Measurements from ENCODE around the gene SLCO6A1.
"Not testable (repeated sequence)": the region's sequence is repeated elsewhere in the genome, so short reads cannot be mapped to it uniquely, and the experiment has no call there.

SLCO6A1 gene

GRCh38 chr5:102498271-102499034 is at the start of gene SLCO6A1:
Gene SLCO6A1, minus strand, starts transcription at chr5:102499001. Its CDS starts 157 bp downstream, at chr5:102498844.
- DNase-seq (ENCODE audit: low spot score), result no peak

- DNase-seq (ENCODE audit: low spot score), result no peak
Measured at GRCh38 chr5:102547141-102548035, 48.6 kb upstream of the SLCO6A1 start.

DNA sequence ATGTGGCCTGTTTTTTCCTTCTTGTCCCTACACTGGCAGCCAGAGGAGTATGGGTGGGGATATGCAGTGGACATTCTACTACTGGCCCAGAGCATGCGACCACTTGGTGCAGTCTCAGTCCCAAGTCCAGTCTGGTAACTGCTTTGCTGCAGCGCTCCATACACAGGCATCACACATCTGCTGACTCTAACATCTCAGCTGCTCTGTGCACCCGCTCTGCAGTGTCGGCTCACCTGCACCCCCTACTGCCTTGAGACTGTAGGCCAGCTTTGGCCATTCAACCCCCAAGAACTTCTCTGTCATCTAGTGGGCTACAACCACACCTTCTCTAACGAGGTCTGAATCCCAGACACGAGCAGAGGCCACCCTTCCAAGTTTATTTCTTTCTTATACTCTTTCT is 46.4 kb upstream of the SLCO6A1 start:
- no peak for DNase-seq (ENCODE audit: low spot score)

DNA sequence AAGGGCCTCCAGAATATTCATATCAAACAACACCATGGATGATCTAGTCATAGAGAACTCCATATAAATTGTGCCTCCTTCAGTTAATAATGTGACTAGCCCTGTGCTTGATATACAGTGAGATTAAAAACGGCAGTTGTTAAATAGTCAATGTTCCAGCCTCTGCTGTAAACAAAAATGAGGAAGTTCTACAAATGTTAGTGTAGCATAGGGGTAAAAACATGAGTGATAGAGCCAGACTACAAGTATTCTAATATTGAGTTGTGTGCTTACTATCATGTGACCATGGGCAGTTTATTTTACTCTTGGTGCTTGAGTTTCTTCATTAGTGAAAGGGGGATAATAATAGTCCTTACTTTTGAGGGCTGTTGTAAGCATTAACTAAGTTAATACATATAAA is 43.3 kb upstream of the SLCO6A1 start:
- no peak for DNase-seq (ENCODE audit: low spot score)

- no peak for DNase-seq (ENCODE audit: low spot score)
Measured at GRCh38 chr5:102539996-102540728, 41.4 kb upstream of the SLCO6A1 start.

GRCh38 chr5:102539562-102539961 is 40.8 kb upstream of the SLCO6A1 start:
- DNase-seq (ENCODE audit: low spot score), result no peak

- DNase-seq (ENCODE audit: low spot score), result no peak
Measured at GRCh38 chr5:102537011-102537410, 38.2 kb upstream of the SLCO6A1 start.

GRCh38 chr5:102536323-102536928 is 37.6 kb upstream of the SLCO6A1 start:
- DNase-seq (ENCODE audit: low spot score), result no peak

GRCh38 chr5:102532123-102532522 is 33.3 kb upstream of the SLCO6A1 start:
- DNase-seq (ENCODE audit: low spot score), result no peak

DNA sequence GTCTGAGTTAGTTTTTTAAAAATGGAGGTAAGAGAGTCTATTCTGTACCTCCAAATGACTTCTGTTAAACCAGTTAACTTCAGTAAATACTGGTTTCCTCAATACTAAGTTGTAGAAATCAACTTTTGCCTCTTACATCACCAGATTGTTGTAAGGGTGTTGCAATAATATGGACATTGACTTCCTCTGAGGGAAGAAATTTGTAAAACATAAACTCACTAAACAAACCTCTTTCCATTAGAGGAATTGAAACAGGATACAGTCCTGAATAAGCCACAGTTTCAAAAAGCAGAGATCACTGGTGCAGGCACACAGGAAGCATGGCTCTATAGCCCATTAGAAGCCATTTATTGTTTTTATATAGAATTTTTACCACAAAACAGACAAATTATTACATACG is 32.7 kb upstream of the SLCO6A1 start:
- no peak for DNase-seq (ENCODE audit: low spot score)

DNA sequence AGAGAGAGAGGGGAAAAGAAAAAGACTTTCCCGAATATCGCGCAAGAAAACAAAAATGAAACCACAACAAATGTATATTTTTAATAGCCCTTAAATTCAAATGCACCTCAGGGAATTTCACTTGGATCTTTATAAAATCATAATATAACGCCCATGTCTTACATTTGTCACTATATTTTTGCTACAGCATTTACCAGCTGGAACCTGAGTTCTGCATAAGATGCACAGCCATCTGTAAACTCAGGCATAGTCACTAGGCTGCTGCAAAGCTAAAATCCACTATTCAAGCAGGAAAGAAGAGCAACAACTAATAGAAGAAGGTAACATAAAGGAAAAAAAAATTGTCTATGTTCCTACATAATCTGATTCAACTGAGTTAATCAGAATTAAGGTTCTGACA is 30.6 kb upstream of the SLCO6A1 start:
- no peak for DNase-seq (ENCODE audit: low spot score)

DNA sequence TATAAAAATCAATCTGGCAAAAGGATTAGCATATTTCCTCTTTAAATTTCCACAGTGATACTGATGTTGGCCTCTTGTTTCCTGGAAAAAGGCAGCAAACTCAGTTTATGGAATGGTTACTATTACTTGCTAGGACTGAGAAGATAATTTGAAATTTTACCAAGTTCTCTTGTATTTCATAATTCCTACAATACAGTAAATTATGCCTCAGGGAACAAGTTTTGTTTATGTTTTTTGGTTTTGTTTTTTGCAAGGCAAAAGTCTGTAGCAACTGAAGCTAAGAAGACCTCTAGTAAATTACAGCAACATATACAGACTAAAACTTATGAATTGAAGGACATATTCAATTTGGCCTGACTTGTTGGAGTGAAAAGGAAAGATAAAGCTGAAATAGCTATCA is 30.2 kb upstream of the SLCO6A1 start:
- no peak for DNase-seq (ENCODE audit: low spot score)

DNA sequence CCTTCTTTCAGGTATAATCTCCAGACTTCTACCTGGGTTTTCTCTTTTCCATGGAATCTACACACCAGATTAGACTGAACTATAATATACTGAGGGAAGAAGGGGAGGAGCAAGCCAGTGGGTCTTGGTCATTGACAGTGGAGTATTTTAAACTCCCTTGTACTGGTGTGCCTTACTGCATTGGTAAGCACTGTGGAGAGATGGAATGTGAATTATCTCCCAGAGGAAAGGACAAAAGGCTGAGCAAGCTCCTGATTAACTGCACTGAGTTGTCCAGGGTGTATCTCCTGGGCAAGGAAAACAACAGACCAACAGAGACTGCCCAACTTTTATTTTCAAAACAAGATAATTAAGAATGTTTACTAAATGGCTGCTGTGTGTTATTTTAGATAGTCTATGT is 29.8 kb upstream of the SLCO6A1 start:
- DNase-seq (ENCODE audit: low spot score), result no peak

GRCh38 chr5:102527547-102527946 is 28.7 kb upstream of the SLCO6A1 start:
- no peak for DNase-seq (ENCODE audit: low spot score)

GRCh38 chr5:102523541-102524175 is 24.9 kb upstream of the SLCO6A1 start:
- no peak for DNase-seq (ENCODE audit: low spot score)

DNA sequence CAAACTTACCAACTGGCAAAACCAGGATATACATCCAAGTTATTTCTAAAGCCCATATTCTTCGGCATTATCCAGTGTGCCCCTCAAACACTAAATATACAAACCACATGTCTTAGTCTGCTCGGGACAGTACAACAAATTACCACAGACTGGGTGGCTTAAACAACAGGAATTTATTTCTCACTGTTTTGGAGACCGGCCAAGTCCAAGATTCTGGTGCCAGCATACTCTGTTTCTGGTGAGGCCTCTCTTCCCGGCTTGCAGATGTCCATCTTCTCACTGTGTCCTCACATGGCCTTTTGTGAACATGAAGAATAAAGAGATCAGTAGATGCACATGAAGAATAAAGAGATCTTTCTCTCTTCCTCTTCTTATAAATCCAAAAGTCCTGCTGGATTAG is 12.9 kb upstream of the SLCO6A1 start:
- DNase-seq (ENCODE audit: low spot score), result peak; percentile 84

- not testable (repeated sequence) for DNase-seq (ENCODE audit: low spot score)
Measured at GRCh38 chr5:102491261-102491914, 7.4 kb downstream of the SLCO6A1 start.

DNA sequence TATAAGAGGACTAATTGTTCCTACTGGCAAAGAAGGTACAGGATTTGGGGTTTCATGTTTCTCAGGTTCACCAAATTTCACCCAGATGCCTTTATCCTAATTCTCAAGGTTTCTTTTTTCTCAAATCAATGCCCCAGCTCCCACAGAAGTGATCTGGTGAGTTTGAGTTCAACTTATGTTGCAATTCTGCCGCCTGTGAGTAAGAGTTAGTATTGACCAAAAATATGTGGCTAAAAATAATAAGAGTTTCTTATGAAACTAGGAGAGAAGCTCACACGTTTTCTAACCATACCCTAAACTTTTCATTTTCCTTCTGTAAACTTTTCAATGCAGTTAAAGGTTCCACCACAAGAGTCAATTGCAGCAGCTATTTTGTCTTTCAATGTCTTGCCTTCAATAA is 15.1 kb downstream of the SLCO6A1 start:
- no peak for DNase-seq (ENCODE audit: low spot score)

- no peak for DNase-seq (ENCODE audit: low spot score)
Measured at GRCh38 chr5:102481054-102481715, 17.6 kb downstream of the SLCO6A1 start.

DNA sequence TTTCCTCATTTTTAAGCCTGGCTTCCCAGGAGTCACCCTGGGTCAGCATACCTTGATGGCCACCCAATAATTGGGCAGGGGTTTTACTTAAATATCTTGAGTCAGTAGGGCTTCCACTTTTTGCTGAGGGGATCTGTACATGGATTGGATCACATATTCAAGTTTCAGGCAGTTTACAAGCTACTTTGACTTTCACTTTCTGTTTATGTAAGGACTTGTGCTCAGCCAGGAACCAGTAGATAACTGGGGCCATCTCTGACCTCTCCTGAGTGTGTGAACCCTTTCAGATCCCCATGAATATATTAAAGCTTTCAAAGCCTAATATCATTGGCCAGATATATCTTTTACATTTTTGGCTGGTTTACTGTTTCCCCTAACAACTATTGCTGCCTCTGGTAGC is 45.1 kb downstream of the SLCO6A1 start:
- DNase-seq (ENCODE audit: low spot score), result no peak

Data from putamen (tissue), 1 donor.